Brain microvascular endothelial cell (primary cell): ENCODE results near the gene MAPK8IP1.

ENCODE experiments used
- DNase-seq: peaks from one replicate; pipeline ENCODE4 v3.0.0-alpha.2; 2020
- H3K27ac ChIP-seq: fragments of 250-450 bp; sonication (Bioruptor Pico); 2 replicates; pipeline ENCODE4 v1.5.1; 2020; ENCODE audit warnings: mild to moderate bottlenecking, moderate library complexity
- H3K27me3 ChIP-seq: fragments of 250-450 bp; sonication (Bioruptor Pico); replicated peaks from 2 replicates; pipeline ENCODE4 v1.5.1; 2020; ENCODE audit warnings: mild to moderate bottlenecking
- H3K36me3 ChIP-seq: fragments of 250-450 bp; sonication (Bioruptor Pico); replicated peaks from 2 replicates; pipeline ENCODE4 v1.5.1; 2020; ENCODE audit warnings: mild to moderate bottlenecking
- H3K4me3 ChIP-seq: 2 replicates; pipeline ENCODE4 v1.5.1; 2011; ENCODE audit warnings: low read depth, mild to moderate bottlenecking, control low read depth, low read length, moderate library complexity
- in situ Hi-C: cut with HindIII; loops from 2 replicates; pipeline ENCODE4 v1.10.0; 2017; ENCODE audit warnings: low sequenced_read_pairs, low pct_ligation_motif_present
- TF ChIP-seq, protein P1 (sequence below): IDR thresholded peaks from 2 replicates; pipeline ENCODE4 v1.5.1; 2011; ENCODE audit warnings: low read depth, mild to moderate bottlenecking, moderate library complexity, low read length, control low read depth, inconsistent platforms; ENCODE audit errors: missing control alignments

The MAPK8IP1 gene

DNA sequence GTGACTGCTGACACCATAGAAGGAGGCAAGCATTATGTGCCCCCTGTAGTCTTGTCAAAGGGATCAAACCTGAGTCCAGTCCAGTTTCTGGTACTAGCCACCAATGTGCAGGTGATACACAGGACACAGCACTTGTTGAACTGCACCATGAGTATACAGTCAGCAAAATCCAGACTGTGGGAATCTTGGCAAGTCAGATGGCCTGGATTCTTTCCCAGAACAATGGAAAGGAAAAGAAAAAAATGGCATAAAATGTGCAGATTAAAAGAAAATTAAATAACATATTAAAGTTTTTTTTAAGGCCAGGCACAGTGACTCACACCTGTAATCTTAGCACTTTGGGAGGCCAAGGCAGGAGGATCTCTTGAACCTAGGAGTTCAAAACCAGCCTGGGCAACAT lies 21.4 kb upstream of the MAPK8IP1 start:
- no peak overlapping the region for H3K4me3 ChIP-seq
- peaks cover 28% of the 10 kb centered on the region for H3K36me3 ChIP-seq
- H3K27ac ChIP-seq: no peak overlapping the region
- DNase-seq: no peak
- in situ Hi-C loops: no loop called here
- H3K27me3 ChIP-seq: no peaks in the 10 kb centered on the region
- TF ChIP-seq, protein P1, sequence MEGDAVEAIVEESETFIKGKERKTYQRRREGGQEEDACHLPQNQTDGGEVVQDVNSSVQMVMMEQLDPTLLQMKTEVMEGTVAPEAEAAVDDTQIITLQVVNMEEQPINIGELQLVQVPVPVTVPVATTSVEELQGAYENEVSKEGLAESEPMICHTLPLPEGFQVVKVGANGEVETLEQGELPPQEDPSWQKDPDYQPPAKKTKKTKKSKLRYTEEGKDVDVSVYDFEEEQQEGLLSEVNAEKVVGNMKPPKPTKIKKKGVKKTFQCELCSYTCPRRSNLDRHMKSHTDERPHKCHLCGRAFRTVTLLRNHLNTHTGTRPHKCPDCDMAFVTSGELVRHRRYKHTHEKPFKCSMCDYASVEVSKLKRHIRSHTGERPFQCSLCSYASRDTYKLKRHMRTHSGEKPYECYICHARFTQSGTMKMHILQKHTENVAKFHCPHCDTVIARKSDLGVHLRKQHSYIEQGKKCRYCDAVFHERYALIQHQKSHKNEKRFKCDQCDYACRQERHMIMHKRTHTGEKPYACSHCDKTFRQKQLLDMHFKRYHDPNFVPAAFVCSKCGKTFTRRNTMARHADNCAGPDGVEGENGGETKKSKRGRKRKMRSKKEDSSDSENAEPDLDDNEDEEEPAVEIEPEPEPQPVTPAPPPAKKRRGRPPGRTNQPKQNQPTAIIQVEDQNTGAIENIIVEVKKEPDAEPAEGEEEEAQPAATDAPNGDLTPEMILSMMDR: no peak

DNA sequence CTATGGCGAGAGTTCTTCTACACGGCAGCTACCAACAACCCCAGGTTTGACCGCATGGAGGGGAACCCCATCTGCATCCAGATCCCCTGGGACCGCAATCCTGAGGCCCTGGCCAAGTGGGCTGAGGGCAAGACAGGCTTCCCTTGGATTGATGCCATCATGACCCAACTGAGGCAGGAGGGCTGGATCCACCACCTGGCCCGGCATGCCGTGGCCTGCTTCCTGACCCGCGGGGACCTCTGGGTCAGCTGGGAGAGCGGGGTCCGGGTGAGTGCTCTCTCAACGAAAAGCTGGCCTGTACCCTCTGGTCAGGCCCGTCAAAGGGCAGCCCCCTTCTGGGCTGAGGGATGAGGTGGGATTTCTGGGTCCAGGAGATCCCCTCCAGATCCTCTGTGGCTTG lies 15.9 kb upstream of the MAPK8IP1 start:
- DNase-seq: no peak
- in situ Hi-C loops: no loop called here
- Histone ChIP-seq H3K4me3 (no peak overlapping the region), H3K27ac (no peak overlapping the region), H3K36me3 (peaks cover 43% of the 10 kb centered on the region), H3K27me3 (no peaks in the 10 kb centered on the region)
- TF ChIP-seq, protein P1: no peak

DNA sequence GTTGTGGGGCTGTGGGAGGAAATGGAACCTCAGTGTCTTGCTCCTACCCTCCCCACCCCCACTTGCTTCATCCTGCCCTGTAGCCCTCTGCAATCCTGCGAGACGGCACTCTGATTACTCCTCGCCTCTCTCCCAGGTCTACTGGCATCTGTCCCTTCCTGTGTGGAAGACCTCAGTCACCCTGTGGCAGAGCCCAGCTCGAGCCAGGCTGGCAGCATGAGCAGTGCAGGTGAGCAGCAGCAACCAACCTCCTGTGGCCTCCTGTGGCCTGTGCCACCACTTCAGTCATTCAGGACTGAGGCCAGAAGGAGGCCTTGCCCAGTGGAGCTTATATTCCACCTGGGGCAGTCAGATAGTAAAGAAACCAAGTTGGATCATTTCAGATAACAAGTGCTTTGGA lies 14.7 kb upstream of the MAPK8IP1 start:
- no peak for DNase-seq
- H3K27me3 ChIP-seq: no peaks in the 10 kb centered on the region
- no peak overlapping the region for H3K27ac ChIP-seq
- in situ Hi-C loops: no loop called here
- peaks cover 45% of the 10 kb centered on the region for H3K36me3 ChIP-seq
- TF ChIP-seq, protein P1: no peak
- no peak overlapping the region for H3K4me3 ChIP-seq

DNA sequence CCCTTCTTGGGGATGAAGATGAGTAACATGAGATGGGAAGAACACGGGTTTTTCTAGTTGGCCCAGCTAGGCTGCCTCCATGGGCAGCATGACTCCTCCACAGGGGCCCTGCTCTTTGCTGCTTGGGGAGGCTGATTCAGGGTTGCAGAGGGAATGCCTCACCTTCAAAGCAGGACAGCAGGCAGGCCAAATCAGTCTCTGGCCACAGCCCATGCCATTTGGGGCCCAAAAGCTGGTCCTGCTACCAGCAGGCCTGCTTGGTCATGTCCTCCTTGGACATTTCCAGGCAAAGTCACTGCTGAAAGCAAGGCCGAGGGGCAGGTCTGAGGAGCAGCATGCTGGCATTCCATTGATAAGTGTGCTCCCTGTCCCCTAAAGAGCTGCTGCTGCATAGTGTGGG lies 13.8 kb upstream of the MAPK8IP1 start:
- Histone ChIP-seq H3K4me3 (no peak overlapping the region), H3K27ac (no peak overlapping the region), H3K27me3 (no peaks in the 10 kb centered on the region), H3K36me3 (peaks cover 45% of the 10 kb centered on the region)
- in situ Hi-C loops: no loop called here
- TF ChIP-seq, protein P1: no peak
- DNase-seq: no peak

DNA sequence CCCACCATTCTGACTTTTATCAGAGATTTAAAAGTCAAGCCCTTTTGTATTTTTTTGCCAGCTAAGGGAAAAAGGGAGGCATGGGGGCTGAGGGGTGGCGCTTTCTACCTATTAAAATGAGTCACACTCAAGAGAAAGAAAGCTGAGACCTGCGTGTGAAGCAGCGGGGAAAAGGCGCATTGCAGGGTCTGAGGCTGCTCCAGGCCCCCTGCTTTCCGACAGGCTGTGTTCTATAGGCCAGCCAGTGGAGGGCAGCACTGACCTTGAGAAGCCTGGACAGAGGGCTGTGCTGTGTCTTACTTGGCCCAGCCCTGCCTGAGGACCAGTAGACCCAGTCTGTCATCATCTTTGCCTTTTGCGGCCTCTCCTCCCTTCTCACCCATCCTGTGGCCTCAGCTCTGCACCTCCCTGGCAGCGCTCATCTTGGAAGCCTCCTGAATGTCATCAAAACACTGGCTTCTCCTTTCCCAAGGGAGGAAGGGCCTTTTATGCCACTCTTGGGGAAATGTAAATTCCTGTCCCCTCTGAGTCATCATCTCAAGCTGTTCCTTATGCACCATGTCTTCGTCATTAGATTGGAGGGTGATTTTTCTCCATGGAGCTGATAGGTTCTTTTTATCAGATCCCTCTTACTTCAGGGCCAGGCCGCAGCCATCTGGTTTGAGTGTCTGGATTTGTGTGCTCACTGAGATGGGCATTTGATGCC lies 12.6 kb upstream of the MAPK8IP1 start:
- no peaks in the 10 kb centered on the region for H3K27me3 ChIP-seq
- in situ Hi-C loops: no loop called here
- no peak overlapping the region for H3K4me3 ChIP-seq
- TF ChIP-seq, protein P1: peak; percentile 92
- peak; percentile 82 for DNase-seq
- H3K36me3 ChIP-seq: peaks cover 38% of the 10 kb centered on the region
- H3K27ac ChIP-seq: peak overlapping the region; percentile 46

DNA sequence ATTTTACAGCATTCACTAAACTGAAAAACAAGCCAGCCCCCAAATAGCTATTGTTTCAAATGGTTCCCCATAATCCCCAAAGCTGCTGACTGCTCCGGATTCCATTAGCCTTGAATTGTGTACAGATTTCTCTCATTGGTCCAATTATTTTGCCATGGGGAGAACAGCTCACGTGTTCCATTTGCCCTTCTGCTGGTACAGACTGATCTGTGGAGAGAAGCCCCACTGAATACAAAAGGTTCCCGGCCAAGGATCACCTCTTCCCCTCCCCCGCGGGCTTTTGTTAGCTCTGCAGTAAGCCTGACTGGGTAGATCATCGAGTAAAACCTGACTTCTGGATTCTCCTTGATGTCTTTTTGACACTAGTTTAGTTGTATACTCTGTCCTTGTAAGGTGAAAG lies 9.1 kb upstream of the MAPK8IP1 start:
- Histone ChIP-seq H3K27ac (no peak overlapping the region), H3K27me3 (no peaks in the 10 kb centered on the region), H3K36me3 (peaks cover 22% of the 10 kb centered on the region), H3K4me3 (no peak overlapping the region)
- TF ChIP-seq, protein P1: no peak
- no peak for DNase-seq
- in situ Hi-C loops: no loop called here
